ENCODE measurements around the gene MARCHF10.
"Not testable (repeated sequence)": the region's sequence is repeated elsewhere in the genome, so short reads cannot be mapped to it uniquely, and the experiment has no call there.

Gene MARCHF10, protein sequence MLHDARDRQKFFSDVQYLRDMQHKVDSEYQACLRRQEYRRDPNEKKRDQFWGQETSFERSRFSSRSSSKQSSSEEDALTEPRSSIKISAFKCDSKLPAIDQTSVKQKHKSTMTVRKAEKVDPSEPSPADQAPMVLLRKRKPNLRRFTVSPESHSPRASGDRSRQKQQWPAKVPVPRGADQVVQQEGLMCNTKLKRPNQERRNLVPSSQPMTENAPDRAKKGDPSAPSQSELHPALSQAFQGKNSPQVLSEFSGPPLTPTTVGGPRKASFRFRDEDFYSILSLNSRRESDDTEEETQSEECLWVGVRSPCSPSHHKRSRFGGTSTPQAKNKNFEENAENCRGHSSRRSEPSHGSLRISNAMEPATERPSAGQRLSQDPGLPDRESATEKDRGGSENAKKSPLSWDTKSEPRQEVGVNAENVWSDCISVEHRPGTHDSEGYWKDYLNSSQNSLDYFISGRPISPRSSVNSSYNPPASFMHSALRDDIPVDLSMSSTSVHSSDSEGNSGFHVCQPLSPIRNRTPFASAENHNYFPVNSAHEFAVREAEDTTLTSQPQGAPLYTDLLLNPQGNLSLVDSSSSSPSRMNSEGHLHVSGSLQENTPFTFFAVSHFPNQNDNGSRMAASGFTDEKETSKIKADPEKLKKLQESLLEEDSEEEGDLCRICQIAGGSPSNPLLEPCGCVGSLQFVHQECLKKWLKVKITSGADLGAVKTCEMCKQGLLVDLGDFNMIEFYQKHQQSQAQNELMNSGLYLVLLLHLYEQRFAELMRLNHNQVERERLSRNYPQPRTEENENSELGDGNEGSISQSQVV

GRCh38 chr17:62807812-62808575 is at the start of gene MARCHF10:
MARCHF10 (minus strand) TSS chr17:62808314; CDS start chr17:62801735, 6,579 bp downstream.
- peak; percentile 69 for DNase-seq

DNA sequence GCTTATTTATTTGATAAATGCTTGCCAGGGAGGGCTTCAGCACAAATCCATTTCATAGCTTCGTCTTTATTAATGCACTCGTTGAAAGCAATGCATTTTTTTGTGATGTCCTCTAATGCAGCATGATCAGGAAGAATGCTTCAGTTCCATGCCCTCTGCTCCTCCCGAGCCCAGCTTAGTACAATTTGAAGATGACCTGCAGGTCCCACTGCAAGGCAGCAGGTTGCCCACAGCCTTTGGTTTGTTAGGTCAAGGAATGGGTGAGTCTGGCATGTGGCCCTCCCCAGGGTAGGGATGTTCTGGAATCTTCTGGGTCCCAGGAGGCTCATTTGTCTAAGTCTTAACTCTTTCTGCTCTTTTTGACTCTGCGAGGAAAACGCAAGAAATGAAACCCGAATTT is 49.4 kb upstream of the MARCHF10 start:
- DNase-seq, result no peak

DNA sequence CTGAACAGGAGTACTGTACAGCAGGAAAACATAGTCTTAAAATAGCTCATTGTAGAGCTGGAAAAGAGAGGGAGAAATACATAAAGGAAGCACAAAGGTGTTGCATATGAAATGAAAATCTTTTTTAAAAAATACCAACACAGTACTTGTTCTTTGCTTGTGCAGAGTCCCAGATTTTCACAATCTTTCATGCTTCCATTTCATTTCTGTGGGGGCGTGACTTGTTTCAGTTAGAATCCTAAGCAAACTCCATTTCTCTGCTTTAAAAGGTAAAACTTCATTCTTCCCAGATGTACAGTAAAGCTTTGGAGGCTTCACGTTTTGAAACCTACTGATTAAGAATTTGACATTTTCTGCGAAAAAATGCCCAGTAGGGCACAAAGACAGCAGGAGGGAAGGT is 48.5 kb upstream of the MARCHF10 start:
- DNase-seq, result no peak

GRCh38 chr17:62855156-62855555 is 47.0 kb upstream of the MARCHF10 start:
- DNase-seq, result no peak

GRCh38 chr17:62854098-62854680 is 46.1 kb upstream of the MARCHF10 start:
- no peak for DNase-seq

DNA sequence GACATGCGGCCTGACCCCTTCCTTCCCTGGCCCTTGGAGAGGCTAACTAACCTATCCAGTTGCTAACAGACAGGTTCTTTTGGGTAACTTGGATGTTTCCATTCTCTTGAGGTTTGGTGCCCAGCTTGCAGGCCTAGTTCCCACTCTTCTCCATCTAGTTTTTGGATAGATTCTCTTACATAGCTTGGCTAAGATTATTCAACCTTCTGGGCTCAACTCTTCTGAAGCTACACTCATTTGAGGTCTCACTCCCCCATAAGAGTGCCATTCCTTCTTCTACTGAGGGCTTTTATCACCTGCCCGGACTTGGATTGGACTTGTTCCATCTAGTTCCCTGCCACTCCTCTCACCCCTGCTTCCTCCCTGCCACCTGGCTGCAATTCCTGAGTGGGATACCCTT is 44.1 kb upstream of the MARCHF10 start:
- DNase-seq, result peak; percentile 13

DNA sequence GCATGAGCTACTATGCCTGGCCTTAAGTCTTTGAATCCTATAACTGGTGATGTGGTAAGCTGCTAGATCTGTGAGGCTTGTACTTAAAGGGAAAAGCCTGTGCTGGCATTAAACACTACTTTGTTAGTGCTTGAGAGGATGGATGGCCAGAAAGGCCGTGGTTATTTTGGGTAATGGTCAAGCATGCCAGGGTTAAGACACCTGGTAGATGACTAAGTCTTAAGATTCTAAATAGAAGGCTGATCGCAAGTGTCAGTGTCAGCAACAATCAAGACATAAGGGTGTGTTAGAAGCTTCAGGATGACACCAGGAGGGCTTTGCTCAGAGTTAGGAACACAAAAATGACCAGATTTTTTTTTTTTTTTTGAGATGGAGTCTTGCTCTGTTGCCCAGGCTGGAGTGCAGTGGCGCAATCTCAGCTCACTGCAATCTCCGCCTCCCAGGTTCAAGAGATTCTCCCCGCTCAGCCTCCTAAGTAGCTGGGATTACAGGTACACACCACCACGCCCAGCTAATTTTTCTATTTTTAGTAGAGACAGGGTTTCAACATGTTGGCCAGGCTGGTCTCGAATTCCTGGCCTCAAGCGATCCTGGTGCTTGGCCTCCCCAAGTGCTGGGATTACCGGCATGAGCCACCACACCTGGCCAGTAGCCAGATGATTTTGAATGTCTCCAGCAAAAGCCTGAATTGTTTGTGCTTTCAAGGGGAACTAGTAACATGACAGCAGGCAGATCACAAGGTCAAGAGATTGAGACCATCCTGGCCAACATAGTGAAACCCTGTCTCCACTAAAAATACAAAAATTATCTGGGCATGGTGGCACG is 41.7 kb upstream of the MARCHF10 start:
- not testable (repeated sequence) for DNase-seq

DNA sequence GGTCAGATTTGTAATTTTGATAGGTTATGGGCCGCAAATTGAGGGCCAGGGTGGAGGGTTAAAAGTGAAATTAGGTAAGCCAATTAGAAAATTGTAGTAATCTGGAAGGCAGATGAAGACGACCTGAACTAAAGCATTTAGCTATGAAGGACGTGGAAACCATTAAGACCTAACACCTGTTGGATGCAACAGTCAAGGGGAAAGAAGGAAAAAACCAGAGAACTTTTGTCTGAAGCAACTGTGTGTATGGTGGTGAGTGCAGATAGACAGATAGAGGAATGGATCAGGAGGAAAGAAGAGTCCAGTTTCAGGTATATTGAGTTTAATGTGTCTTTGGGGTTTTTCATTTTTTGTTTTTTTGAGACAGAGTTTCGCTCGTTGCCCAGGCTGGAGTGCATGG is 40.2 kb upstream of the MARCHF10 start:
- DNase-seq, result no peak

DNA sequence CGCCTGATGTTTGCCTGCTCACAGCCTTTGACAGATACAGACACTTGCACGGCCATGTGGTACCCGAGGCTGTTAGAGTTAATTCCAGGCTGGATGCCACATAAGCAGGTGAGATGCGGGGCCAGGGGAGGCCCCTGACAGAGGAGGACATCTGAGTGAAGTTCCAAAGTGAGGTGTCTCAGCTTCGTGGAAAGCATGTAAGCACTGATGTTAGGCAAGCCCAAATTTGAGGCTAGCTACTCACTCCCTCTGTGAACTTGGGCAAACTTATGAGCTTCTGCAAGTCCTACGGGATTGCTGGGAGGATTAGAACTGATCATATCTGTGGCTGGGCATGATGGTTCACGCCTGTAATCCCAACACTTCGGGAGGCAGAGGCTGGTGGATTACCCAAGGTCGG is 39.3 kb upstream of the MARCHF10 start:
- DNase-seq, result no peak

DNA sequence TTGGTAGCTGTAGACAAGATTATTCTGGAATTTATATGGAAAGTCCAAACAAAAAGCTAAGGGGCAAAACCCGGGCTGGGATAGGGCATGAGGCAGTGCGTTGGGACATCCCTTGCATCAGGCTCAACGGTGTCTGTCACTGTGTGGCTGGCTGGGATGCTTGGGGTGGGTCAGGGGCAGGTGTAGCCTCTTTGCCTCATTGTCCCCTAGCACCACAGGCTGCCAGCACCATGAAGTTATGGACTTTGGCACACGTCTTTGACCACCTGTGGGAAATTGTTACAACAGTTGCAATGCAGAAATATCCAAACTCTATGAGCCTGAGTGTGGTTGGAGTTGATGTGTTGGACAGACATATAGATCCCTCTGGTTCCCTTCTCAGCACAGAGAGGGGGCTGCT is 32.8 kb upstream of the MARCHF10 start:
- DNase-seq, result no peak

GRCh38 chr17:62833816-62834215 is 25.7 kb upstream of the MARCHF10 start:
- not testable (repeated sequence) for DNase-seq

DNA sequence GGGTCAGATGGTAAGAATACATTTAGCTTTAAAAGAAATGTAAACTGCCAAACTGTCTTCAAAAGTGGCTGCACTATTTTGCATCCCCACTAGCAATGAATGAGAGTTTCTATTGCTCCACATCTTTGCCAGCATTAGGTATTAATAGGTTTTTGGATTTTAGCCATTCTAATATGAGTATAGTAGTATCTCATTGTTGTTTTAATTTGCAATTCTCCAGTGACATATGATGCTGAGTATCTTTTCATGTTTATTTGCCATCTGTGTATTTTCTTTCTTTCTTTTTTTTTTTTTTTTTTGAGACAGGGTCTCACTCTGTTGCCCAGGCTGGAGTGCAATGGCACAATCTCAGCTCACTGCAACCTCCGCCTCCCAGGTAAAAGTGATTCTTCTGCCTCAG is 24.3 kb upstream of the MARCHF10 start:
- no peak for DNase-seq

DNA sequence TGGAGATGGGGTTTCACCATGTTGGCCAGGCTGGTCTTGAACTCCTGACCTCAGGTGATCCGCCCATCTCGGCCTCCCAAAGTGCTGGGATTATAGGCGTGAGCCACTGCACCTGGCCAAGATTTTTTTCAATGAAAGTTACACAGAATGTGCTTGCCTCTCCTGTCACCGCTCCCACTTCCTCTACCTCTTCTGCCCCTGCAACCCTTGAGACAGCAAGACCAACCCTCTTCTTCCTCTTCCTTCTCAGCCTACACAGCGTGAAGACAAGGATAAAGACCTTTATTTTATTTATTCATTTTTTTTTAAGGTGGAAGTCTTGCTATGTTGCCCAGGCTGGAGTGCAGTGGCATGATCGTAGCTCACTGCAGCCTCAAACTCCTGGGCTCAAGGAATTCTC is 23.0 kb upstream of the MARCHF10 start:
- DNase-seq, result not testable (repeated sequence)

DNA sequence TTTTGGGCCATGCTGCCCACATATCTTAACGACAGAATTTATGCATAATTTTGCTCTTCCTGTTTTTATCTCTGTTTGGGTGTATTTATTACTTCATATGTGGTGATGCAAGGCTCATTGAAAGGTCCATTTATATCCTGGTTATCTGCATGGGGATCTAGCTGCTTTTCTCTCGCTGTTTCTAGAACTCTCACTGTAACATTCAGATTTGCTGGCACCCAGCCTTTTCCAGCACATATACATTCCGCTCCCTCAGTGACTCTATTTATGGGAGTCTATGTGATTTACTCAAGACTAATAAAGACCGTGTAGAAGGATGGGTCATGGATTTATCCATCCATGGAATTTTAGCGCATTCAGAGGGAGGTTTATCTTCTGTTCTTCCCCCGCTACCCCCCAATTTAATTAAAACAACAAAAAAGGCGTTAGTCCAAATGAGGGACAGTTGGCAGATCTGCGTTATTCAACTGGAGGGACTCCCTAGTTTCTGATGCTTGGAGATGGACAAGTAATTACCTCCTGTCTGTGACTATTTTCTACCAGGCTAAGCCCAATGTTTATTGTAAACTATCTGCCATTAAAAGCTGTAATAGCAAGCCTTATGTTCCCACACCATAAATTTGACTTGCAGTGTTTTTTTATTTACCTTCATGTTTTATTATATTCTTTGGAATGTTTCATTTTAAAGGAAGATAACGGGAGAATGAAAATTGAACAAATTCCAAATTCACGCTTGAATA is 19.8 kb upstream of the MARCHF10 start:
- no peak for DNase-seq

- DNase-seq, result no peak
These were observed 18.8 kb upstream of the MARCHF10 start for GRCh38 chr17:62826956-62827355.

DNA sequence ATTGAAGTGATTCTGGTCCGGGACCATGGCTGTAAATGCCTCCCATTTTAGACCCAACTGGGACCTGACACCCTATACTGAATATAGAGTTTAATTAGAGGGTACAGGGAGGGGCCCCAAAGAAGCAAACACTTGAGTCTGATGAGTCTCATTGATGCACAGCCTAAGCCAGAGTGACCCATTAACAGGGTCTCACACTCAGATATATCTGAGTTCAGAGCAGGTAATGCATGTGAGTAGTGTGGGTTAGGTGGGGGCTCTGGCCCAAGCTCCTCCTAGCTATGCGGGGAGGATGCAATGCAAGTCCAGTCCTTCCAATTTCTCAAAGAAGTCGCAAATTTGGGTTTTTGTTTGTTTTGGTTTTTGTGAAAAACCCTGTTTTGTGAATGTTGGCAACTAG is 17.1 kb upstream of the MARCHF10 start:
- DNase-seq, result no peak

GRCh38 chr17:62824290-62825131 is 16.4 kb upstream of the MARCHF10 start:
- no peak for DNase-seq

DNA sequence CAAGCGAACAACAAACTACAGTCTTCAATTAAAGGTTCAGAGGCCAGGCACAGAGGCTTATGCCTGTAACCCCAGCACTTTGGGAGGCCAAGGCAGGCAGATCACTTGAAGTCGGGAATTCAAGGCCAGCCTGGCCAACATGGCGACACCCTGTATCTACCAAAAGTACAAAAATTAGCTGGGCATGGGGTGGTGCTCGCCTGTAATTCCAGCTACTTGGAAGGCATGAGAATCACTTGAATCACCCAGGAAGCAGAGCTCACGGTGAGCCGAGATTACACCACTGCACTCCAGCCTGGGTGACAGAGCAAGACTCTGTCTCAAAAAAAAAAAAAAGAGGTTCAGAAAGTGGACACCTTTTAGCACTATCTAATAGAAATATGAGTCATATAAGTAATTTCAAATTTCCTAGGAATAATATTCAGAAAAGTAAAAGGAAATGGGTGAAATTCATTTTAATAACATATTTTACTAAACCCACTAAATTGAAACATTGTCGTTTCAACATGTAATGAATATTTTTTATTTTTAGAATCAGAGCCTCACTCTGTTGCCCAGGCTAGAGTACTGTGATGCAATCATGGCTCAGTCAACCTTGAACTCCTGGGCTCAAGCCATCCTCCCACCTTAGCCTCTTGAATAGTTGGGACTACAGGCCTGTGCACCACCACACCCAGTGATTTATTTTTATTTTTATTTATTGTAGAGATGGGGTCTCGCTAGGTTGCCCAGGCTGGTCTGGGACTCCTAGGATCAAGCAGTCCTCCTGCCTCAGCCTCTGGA is 15.2 kb upstream of the MARCHF10 start:
- DNase-seq, result no peak

GRCh38 chr17:62822080-62822904 is 14.2 kb upstream of the MARCHF10 start:
- no peak for DNase-seq

All from activated CD8-positive, alpha-beta memory T cell treated with anti-CD3 and anti-CD28 coated beads for 24 hours (primary cell).